Neural cell (in vitro differentiated cells): ENCODE measurements around the gene VPS8. TPM values are rescaled to one million over a fixed set of nuclear protein-coding genes. Genes with fewer than 3 reads are reported as not detected.

Source experiments
- H2AFZ ChIP-seq: fragments of 200-600, 300-800 bp; sonication (generic), shearing (Covaris generic); 2 replicates; pipeline ENCODE4 v1.6.0; 2014; ENCODE audit warnings: low read depth, mild to moderate bottlenecking, antibody characterized with exemption, low read length, moderate library complexity
- H3F3A ChIP-seq: fragments of 200-600 bp; shearing (Covaris generic); 2 replicates; pipeline ENCODE4 v1.6.1; 2016; ENCODE audit warnings: mild to moderate bottlenecking, moderate library complexity, mixed read lengths, antibody characterized with exemption, low read length; ENCODE audit not compliant: insufficient read depth, poor library complexity, severe bottlenecking
- H3K27ac ChIP-seq: fragments of 200-600, 300-800 bp; sonication (generic), shearing (Covaris generic); 2 replicates; pipeline ENCODE4 v1.5.1; 2014; ENCODE audit warnings: mild to moderate bottlenecking, low read length, moderate library complexity
- H3K27me3 ChIP-seq: fragments of 300-800, 200-600 bp; sonication (generic), shearing (Covaris generic); 2 replicates; pipeline ENCODE4 v1.6.0; 2014; ENCODE audit warnings: mild to moderate bottlenecking, low read depth, low read length, moderate library complexity; ENCODE audit not compliant: insufficient read depth
- H3K36me3 ChIP-seq: fragments of 300-800, 200-600 bp; sonication (generic), shearing (Covaris generic); 2 replicates; pipeline ENCODE4 v1.5.1; 2014; ENCODE audit warnings: mild to moderate bottlenecking, antibody characterized with exemption, low read length, moderate library complexity; ENCODE audit not compliant: insufficient read depth
- H3K4me2 ChIP-seq: fragments of 300-800, 200-600 bp; sonication (generic), shearing (Covaris generic); 2 replicates; pipeline ENCODE4 v1.6.0; 2014; ENCODE audit warnings: mild to moderate bottlenecking, low read length
- H3K4me3 ChIP-seq: fragments of 300-800, 200-600 bp; sonication (generic), shearing (Covaris generic); 2 replicates; pipeline ENCODE4 v1.5.1; 2014; ENCODE audit warnings: mild to moderate bottlenecking, low read length, moderate library complexity
- H3K79me2 ChIP-seq: fragments of 200-600 bp; shearing (Covaris generic); replicated peaks from 2 replicates; pipeline ENCODE4 v1.6.0; 2014; ENCODE audit warnings: mild to moderate bottlenecking, low read length, moderate library complexity; ENCODE audit not compliant: insufficient read depth
- H3K9ac ChIP-seq: fragments of 300-800, 200-600 bp; sonication (generic), shearing (Covaris generic); 2 replicates; pipeline ENCODE4 v1.6.1; 2016; ENCODE audit warnings: mild to moderate bottlenecking, low read length, mixed read lengths
- H3K9me2 ChIP-seq: fragments of 200-600 bp; shearing (Covaris generic); 2 replicates; pipeline ENCODE4 v1.6.1; 2016; ENCODE audit warnings: mild to moderate bottlenecking, low read length, mixed read lengths; ENCODE audit not compliant: insufficient read depth
- H3K9me3 ChIP-seq: fragments of 200-600, 300-800 bp; sonication (generic), shearing (Covaris generic); 2 replicates; pipeline ENCODE4 v1.6.1; 2016; ENCODE audit warnings: mild to moderate bottlenecking, mixed run types, low read length, moderate library complexity, mixed read lengths
- H4K20me1 ChIP-seq: fragments of 200-600 bp; shearing (Covaris generic); 2 replicates; pipeline ENCODE4 v1.6.1; 2016; ENCODE audit warnings: mild to moderate bottlenecking, mixed run types; ENCODE audit not compliant: insufficient read depth
- CTCF ChIP-seq: fragments of 450-650 bp; IDR thresholded peaks from 2 replicates; pipeline ENCODE4 v1.5.1; 2014; ENCODE audit warnings: antibody characterized with exemption, mild to moderate bottlenecking, moderate library complexity; ENCODE audit not compliant: poor library complexity, severe bottlenecking
- EP300 ChIP-seq: fragments of 450-650 bp; conservative IDR thresholded peaks from 2 replicates; pipeline ENCODE4 v1.6.1; 2014; ENCODE audit warnings: antibody characterized with exemption, mild to moderate bottlenecking, moderate library complexity; ENCODE audit not compliant: poor library complexity, severe bottlenecking
- EZH2 ChIP-seq: fragments of 200-600, 300-800 bp; shearing (Covaris generic), sonication (generic); IDR thresholded peaks from 2 replicates; pipeline ENCODE4 v1.6.1; 2014; ENCODE audit warnings: antibody characterized with exemption, low read length, borderline replicate concordance, mild to moderate bottlenecking; ENCODE audit not compliant: insufficient read depth, poor library complexity, severe bottlenecking
- MXI1 ChIP-seq: fragments of 450-650 bp; conservative IDR thresholded peaks from 2 replicates; pipeline ENCODE4 v1.6.1; 2014; ENCODE audit warnings: antibody characterized with exemption, mild to moderate bottlenecking; ENCODE audit not compliant: poor library complexity, severe bottlenecking
- POLR2AphosphoS5 ChIP-seq: IDR thresholded peaks from 2 replicates; pipeline ENCODE4 v1.6.1; 2012
- RAD21 ChIP-seq: fragments of 450-650 bp; conservative IDR thresholded peaks from 2 replicates; pipeline ENCODE4 v1.6.1; 2014; ENCODE audit warnings: antibody characterized with exemption, mild to moderate bottlenecking, moderate library complexity
- REST ChIP-seq: IDR thresholded peaks from 2 replicates; pipeline ENCODE4 v1.6.1; 2012; ENCODE audit warnings: borderline replicate concordance
- SMC3 ChIP-seq: fragments of 450-650 bp; conservative IDR thresholded peaks from 2 replicates; pipeline ENCODE4 v1.6.1; 2014; ENCODE audit warnings: antibody characterized with exemption, mild to moderate bottlenecking, moderate library complexity; ENCODE audit not compliant: poor library complexity
- TAF1 ChIP-seq: IDR thresholded peaks from 2 replicates; pipeline ENCODE4 v1.6.1; 2012; ENCODE audit warnings: low read depth
- polyA plus RNA-seq: library from polyadenylated mRNA; depleted of rRNA; stranded (reverse); fragments of >200 nt; gene quantifications from 2 replicates; pipeline ENCODE4 v1.2.3, GENCODE V29; 2014

VPS8 gene
- polyA plus RNA-seq, 1 donor from 2014 or later = 146 TPM

GRCh38 chr3:184884359-184885017, 72.5 kb downstream of the VPS8 start:
- Histone ChIP-seq H2AFZ (no peak overlapping the region), H3K9me3 (no peaks in the 10 kb centered on the region), H3K79me2 (no peaks in the 10 kb centered on the region), H3K36me3 (peaks cover 4% of the 10 kb centered on the region), H3K4me2 (no peak overlapping the region), H4K20me1 (no peaks in the 10 kb centered on the region), H3K27me3 (no peaks in the 10 kb centered on the region), H3K9me2 (no peaks in the 10 kb centered on the region), H3F3A (no peaks in the 10 kb centered on the region), H3K4me3 (no peak overlapping the region), H3K9ac (no peak overlapping the region), H3K27ac (no peak overlapping the region)
- TF ChIP-seq MXI1 (no peak), REST (no peak), SMC3 (no peak), RAD21 (no peak), TAF1 (no peak), EZH2 (no peak), CTCF (no peak), POLR2AphosphoS5 (no peak), EP300 (no peak)

- Histone ChIP-seq H3K27ac (no peak overlapping the region), H3K4me3 (no peak overlapping the region), H3K79me2 (no peaks in the 10 kb centered on the region), H3F3A (no peaks in the 10 kb centered on the region), H3K9ac (no peak overlapping the region), H3K27me3 (no peaks in the 10 kb centered on the region), H3K4me2 (no peak overlapping the region), H3K36me3 (no peaks in the 10 kb centered on the region), H3K9me3 (no peaks in the 10 kb centered on the region), H3K9me2 (no peaks in the 10 kb centered on the region), H2AFZ (no peak overlapping the region), H4K20me1 (no peaks in the 10 kb centered on the region)
- TF ChIP-seq POLR2AphosphoS5 (no peak), EP300 (no peak)
Measured at GRCh38 chr3:184885112-184885511, 73.1 kb downstream of the VPS8 start.

- Histone ChIP-seq H3K27ac (no peak overlapping the region), H3K79me2 (no peaks in the 10 kb centered on the region), H3K27me3 (no peaks in the 10 kb centered on the region)
Measured at GRCh38 chr3:184887574-184887973, 75.6 kb downstream of the VPS8 start.

More at GRCh38 chr3:184887574-184887973, 75.6 kb downstream of the VPS8 start:
- Histone ChIP-seq H3K4me2 (no peak overlapping the region), H3F3A (no peaks in the 10 kb centered on the region), H3K36me3 (no peaks in the 10 kb centered on the region), H4K20me1 (no peaks in the 10 kb centered on the region), H3K4me3 (no peak overlapping the region), H2AFZ (no peak overlapping the region), H3K9me2 (no peaks in the 10 kb centered on the region), H3K9me3 (no peaks in the 10 kb centered on the region), H3K9ac (no peak overlapping the region)
- TF ChIP-seq REST (no peak), EP300 (no peak), CTCF (no peak), EZH2 (no peak), MXI1 (no peak), POLR2AphosphoS5 (no peak), SMC3 (no peak), TAF1 (no peak), RAD21 (no peak)
